Measurements from ENCODE around the gene MAP4K3. TPM values are rescaled to one million over a fixed set of nuclear protein-coding genes. Genes with fewer than 3 reads are reported as not detected.

MAP4K3 gene
- total RNA-seq, 2 experiments from 2014 or later: 8.6 to 12.3 TPM

DNA sequence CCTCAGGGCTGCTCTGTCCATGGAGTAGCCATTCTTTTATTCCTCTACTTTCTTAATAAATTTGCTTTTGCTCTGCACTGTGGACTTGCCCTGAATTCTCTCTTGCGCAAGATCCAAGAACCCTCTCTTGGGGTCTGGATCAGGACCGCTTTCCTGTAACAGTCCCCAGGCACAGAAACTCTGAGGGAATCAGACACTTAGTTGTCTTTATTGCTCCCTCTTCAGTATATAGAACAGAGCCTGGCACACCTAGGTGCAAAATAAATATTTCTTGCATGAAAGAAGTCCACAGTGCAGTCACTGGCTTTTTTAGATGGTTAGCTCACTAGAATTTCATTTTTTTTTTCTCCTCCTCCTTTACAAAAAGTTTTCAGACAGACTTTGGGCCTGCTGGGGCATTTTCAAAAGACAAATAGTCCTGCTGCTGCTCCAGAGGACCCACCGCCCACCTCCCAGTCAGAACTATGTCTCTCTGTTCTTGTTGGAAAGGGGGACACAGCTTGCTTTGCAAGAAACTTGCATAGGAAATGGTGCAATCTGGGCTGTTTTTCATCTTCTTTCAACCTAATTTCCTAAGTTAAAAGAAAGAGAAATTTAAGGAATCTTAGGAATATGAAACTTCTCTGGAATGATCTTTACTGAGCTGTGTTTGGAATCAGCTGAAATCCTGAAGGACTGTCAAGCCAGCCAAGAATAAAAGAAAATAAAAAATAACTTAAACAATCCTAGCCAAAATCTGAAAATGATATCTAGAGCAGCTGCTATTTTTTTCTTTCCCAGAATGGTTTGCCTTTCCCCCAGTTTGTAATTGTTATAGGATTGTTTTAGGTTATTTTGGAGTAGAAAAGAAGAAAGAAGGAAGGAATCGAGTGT, 31.7 kb upstream of the MAP4K3 start:
- peaks cover 15% of the 10 kb centered on the region for H3K4me1 Mint-ChIP-seq
- H3K27ac Mint-ChIP-seq: no peak overlapping the region
- CTCF ChIA-PET: no interaction called here
- no peak overlapping the region for H3K4me3 Mint-ChIP-seq
- H3K36me3 Mint-ChIP-seq (ENCODE audit: low read depth): no peaks in the 10 kb centered on the region
- no peak for DNase-seq
- no peaks in the 10 kb centered on the region for H3K9me3 Mint-ChIP-seq
- POLR2A ChIA-PET: no interaction called here
- H3K27me3 Mint-ChIP-seq: no peaks in the 10 kb centered on the region

DNA sequence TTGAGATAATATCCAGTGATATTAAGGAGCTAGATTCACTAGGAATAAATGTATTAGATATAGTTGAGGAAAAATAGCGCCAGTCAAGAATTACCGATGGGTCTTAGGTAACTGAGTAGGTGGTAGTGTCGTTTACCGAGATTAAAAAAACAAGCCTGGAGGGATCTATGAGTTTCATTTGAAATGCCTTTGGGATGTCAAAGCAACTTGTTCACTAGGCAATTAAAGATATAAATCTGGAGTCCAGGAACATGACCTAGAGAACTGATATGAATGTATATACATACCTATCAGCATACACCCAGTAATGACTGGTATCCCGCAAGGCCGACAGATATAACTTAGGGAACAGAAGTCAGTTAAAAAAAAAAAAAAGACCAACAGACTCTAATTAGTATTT, 29.2 kb upstream of the MAP4K3 start:
- CTCF ChIA-PET: no interaction called here

DNA sequence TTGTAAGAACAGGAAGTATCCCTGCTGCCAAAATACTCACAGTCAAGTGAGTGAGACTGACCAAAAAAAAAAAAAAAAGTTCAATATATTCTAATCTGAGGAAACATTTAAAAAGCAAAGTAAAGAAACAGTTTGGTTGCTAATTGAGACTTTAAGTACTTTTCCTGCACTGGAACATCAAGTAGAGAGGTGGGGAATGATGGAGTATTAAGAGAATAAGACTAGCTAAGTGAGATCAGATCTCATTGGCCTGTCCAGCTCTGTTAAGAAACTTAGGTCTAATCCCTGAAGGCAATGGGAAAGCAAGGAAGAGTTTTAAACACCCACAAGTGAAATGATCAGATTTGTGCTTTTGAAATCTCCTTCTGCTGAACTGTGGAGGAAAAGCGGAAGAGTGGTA, 27.8 kb upstream of the MAP4K3 start:
- DNase-seq: no peak
- H3K4me3 Mint-ChIP-seq: no peak overlapping the region
- H3K27ac Mint-ChIP-seq: no peak overlapping the region
- H3K27me3 Mint-ChIP-seq: no peaks in the 10 kb centered on the region
- H3K9me3 Mint-ChIP-seq: no peaks in the 10 kb centered on the region
- H3K36me3 Mint-ChIP-seq (ENCODE audit: low read depth): no peaks in the 10 kb centered on the region
- CTCF ChIA-PET: no interaction called here
- peaks cover 13% of the 10 kb centered on the region for H3K4me1 Mint-ChIP-seq
- POLR2A ChIA-PET: no interaction called here

More for the DNA sequence above, 29.2 kb upstream of the MAP4K3 start:
- no peak overlapping the region for H3K4me3 Mint-ChIP-seq
- no peaks in the 10 kb centered on the region for H3K27me3 Mint-ChIP-seq
- no peaks in the 10 kb centered on the region for H3K9me3 Mint-ChIP-seq
- H3K36me3 Mint-ChIP-seq (ENCODE audit: low read depth): no peaks in the 10 kb centered on the region
- H3K27ac Mint-ChIP-seq: no peak overlapping the region
- H3K4me1 Mint-ChIP-seq: peaks cover 15% of the 10 kb centered on the region
- POLR2A ChIA-PET: no interaction called here
- no peak for DNase-seq

- CTCF ChIA-PET: no interaction called here
Measured at GRCh38 chr2:39455826-39456225, 18.7 kb upstream of the MAP4K3 start.

GRCh38 chr2:39452396-39452795, 15.3 kb upstream of the MAP4K3 start:
- Mint-ChIP-seq H3K27ac (no peak overlapping the region), H3K9me3 (no peaks in the 10 kb centered on the region), H3K36me3 (ENCODE audit: low read depth) (peaks cover 3% of the 10 kb centered on the region), H3K4me1 (no peaks in the 10 kb centered on the region), H3K27me3 (no peaks in the 10 kb centered on the region), H3K4me3 (no peak overlapping the region)
- ChIA-PET CTCF (no interaction called here), POLR2A (no interaction called here)
- DNase-seq: no peak

More at GRCh38 chr2:39455826-39456225, 18.7 kb upstream of the MAP4K3 start:
- H3K27me3 Mint-ChIP-seq: no peaks in the 10 kb centered on the region
- H3K4me1 Mint-ChIP-seq: no peaks in the 10 kb centered on the region
- no peak overlapping the region for H3K27ac Mint-ChIP-seq
- H3K4me3 Mint-ChIP-seq: no peak overlapping the region
- peaks cover 6% of the 10 kb centered on the region for H3K36me3 Mint-ChIP-seq (ENCODE audit: low read depth)
- DNase-seq: no peak
- POLR2A ChIA-PET: no interaction called here
- H3K9me3 Mint-ChIP-seq: no peaks in the 10 kb centered on the region

GRCh38 chr2:39451954-39452353, 14.9 kb upstream of the MAP4K3 start:
- H3K4me1 Mint-ChIP-seq: no peaks in the 10 kb centered on the region
- DNase-seq: no peak
- H3K9me3 Mint-ChIP-seq: no peaks in the 10 kb centered on the region
- ChIA-PET CTCF (no interaction called here), POLR2A (no interaction called here)
- H3K27me3 Mint-ChIP-seq: no peaks in the 10 kb centered on the region
- H3K27ac Mint-ChIP-seq: no peak overlapping the region
- H3K4me3 Mint-ChIP-seq: no peak overlapping the region
- H3K36me3 Mint-ChIP-seq (ENCODE audit: low read depth): peaks cover 3% of the 10 kb centered on the region

GRCh38 chr2:39448169-39448502, 11.1 kb upstream of the MAP4K3 start:
- Mint-ChIP-seq H3K4me3 (no peak overlapping the region), H3K27ac (no peak overlapping the region), H3K9me3 (peaks cover 4% of the 10 kb centered on the region), H3K4me1 (no peaks in the 10 kb centered on the region), H3K36me3 (ENCODE audit: low read depth) (peaks cover 6% of the 10 kb centered on the region), H3K27me3 (no peaks in the 10 kb centered on the region)
- CTCF ChIA-PET: no interaction called here
- POLR2A ChIA-PET: no interaction called here
- no peak for DNase-seq

GRCh38 chr2:39447266-39448168, 10.4 kb upstream of the MAP4K3 start:
- no peaks in the 10 kb centered on the region for H3K4me1 Mint-ChIP-seq
- peaks cover 10% of the 10 kb centered on the region for H3K36me3 Mint-ChIP-seq (ENCODE audit: low read depth)
- peaks cover 9% of the 10 kb centered on the region for H3K9me3 Mint-ChIP-seq
- no peak for DNase-seq
- no peak overlapping the region for H3K4me3 Mint-ChIP-seq
- ChIA-PET CTCF (no interaction called here), POLR2A (no interaction called here)
- H3K27me3 Mint-ChIP-seq: no peaks in the 10 kb centered on the region
- no peak overlapping the region for H3K27ac Mint-ChIP-seq

- H3K4me3 Mint-ChIP-seq: no peak overlapping the region
- peaks cover 17% of the 10 kb centered on the region for H3K36me3 Mint-ChIP-seq (ENCODE audit: low read depth)
- H3K4me1 Mint-ChIP-seq: no peaks in the 10 kb centered on the region
- H3K9me3 Mint-ChIP-seq: peaks cover 14% of the 10 kb centered on the region
- POLR2A ChIA-PET: no interaction called here
- no peak overlapping the region for H3K27ac Mint-ChIP-seq
- H3K27me3 Mint-ChIP-seq: no peaks in the 10 kb centered on the region
- CTCF ChIA-PET: no interaction called here
- DNase-seq: no peak
Measured at GRCh38 chr2:39445934-39446333, 8.8 kb upstream of the MAP4K3 start.

- peaks cover 15% of the 10 kb centered on the region for H3K9me3 Mint-ChIP-seq
- DNase-seq: no peak
- peaks cover 17% of the 10 kb centered on the region for H3K36me3 Mint-ChIP-seq (ENCODE audit: low read depth)
- no peaks in the 10 kb centered on the region for H3K27me3 Mint-ChIP-seq
- ChIA-PET CTCF (no interaction called here), POLR2A (no interaction called here)
- no peak overlapping the region for H3K4me3 Mint-ChIP-seq
- H3K4me1 Mint-ChIP-seq: peaks cover 18% of the 10 kb centered on the region
- no peak overlapping the region for H3K27ac Mint-ChIP-seq
Measured at GRCh38 chr2:39443009-39443408, 5.9 kb upstream of the MAP4K3 start.

- Mint-ChIP-seq H3K4me1 (peaks cover 35% of the 10 kb centered on the region), H3K27ac (peak overlapping the region; percentile 69), H3K27me3 (no peaks in the 10 kb centered on the region), H3K4me3 (peak overlapping the region; percentile 80), H3K9me3 (peaks cover 8% of the 10 kb centered on the region), H3K36me3 (ENCODE audit: low read depth) (peaks cover 8% of the 10 kb centered on the region)
- DNase-seq: peak; percentile 51
- POLR2A ChIA-PET: interaction anchor here (0.9 to 2.4 kb wide), 8 partner anchors 9 to 341 kb away, joined by 3 to 12 read pairs (median 3); partner anchors contain the start of gene SOS1
- CTCF ChIA-PET: interaction anchor here (0.6 to 1.4 kb wide), 5 partner anchors 11 to 1794 kb away, joined by 3 to 4 read pairs (median 3); no protein-coding TSS in a partner anchor
Measured at GRCh38 chr2:39437522-39438296, 624 bp upstream of the MAP4K3 start.

- Mint-ChIP-seq H3K4me1 (peaks cover 38% of the 10 kb centered on the region), H3K27me3 (no peaks in the 10 kb centered on the region), H3K36me3 (ENCODE audit: low read depth) (no peaks in the 10 kb centered on the region), H3K9me3 (peaks cover 2% of the 10 kb centered on the region), H3K4me3 (peak overlapping the region; percentile 74), H3K27ac (peak overlapping the region; percentile 29)
- no peak for DNase-seq
- ChIA-PET POLR2A (interaction anchor here (0.6 to 2.4 kb wide), 4 partner anchors 9 to 185 kb away, joined by 3 to 12 read pairs (median 4); no protein-coding TSS in a partner anchor), CTCF (interaction anchor here (0.8 kb wide), 1 partner anchor 55 kb away, joined by 3 read pairs; no protein-coding TSS in a partner anchor)
Measured at GRCh38 chr2:39435741-39436591, 1.1 kb downstream of the MAP4K3 start.

Measured in activated CD4-positive, alpha-beta memory T cell treated with anti-CD3 and anti-CD28 coated beads, Interleukin-2, amount 10 ng/mL, durations not matched to agents 7 days and 5 days (primary cell).